GM12892 (cell line): ENCODE measurements around the gene TSNAX.
"Not testable (repeated sequence)": the region's sequence is repeated elsewhere in the genome, so short reads cannot be mapped to it uniquely, and the experiment has no call there.

ENCODE experiments used
- DNase-seq: peaks from one replicate; pipeline ENCODE4 v3.0.0; 2011; ENCODE audit not compliant: insufficient read length
- FAIRE-seq: peaks from 2 replicates; lab custom pipeline; 2011; peaks lifted over from hg19 to GRCh38; lab: Jason Lieb, UNC
- POLR2A ChIP-seq: IDR thresholded peaks from 2 replicates; pipeline ENCODE4 v1.6.1; 2011; ENCODE audit warnings: low read depth, low read length, control low read depth
- POLR2AphosphoS5 ChIP-seq: IDR thresholded peaks from 2 replicates; pipeline ENCODE4 v1.6.1; 2011; ENCODE audit warnings: low read depth, low read length, control low read depth
- TAF1 ChIP-seq: IDR thresholded peaks from 2 replicates; pipeline ENCODE4 v1.6.1; 2011; ENCODE audit warnings: low read depth, mild to moderate bottlenecking, control low read depth, low read length, borderline replicate concordance

TSNAX gene

GRCh38 chr1:231499148-231499763, 29.2 kb upstream of the TSNAX start:
- DNase-seq = no peak
- TF ChIP-seq POLR2AphosphoS5 (no peak), TAF1 (no peak), POLR2A (no peak)
- FAIRE-seq = no peak

GRCh38 chr1:231500666-231501065, 27.8 kb upstream of the TSNAX start:
- TF ChIP-seq TAF1 = no peak
- TF ChIP-seq POLR2AphosphoS5 = no peak
- no peak for TF ChIP-seq POLR2A
- DNase-seq = no peak
- no peak for FAIRE-seq

- not testable (repeated sequence) for FAIRE-seq, DNase-seq
These were observed 25.3 kb upstream of the TSNAX start for GRCh38 chr1:231503168-231503567.

- FAIRE-seq (no peak), DNase-seq (no peak)
- TF ChIP-seq POLR2A (no peak), POLR2AphosphoS5 (no peak), TAF1 (no peak)
These were observed 20.8 kb upstream of the TSNAX start for GRCh38 chr1:231507476-231508355.

- no peak for FAIRE-seq
- TF ChIP-seq POLR2A (no peak), TAF1 (no peak), POLR2AphosphoS5 (no peak)
- no peak for DNase-seq
These were observed 20.0 kb upstream of the TSNAX start for GRCh38 chr1:231508497-231508896.

- no peak for TF ChIP-seq POLR2AphosphoS5
- TF ChIP-seq POLR2A = no peak
- TF ChIP-seq TAF1 = no peak
- no peak for DNase-seq
- no peak for FAIRE-seq
These were observed 19.5 kb upstream of the TSNAX start for GRCh38 chr1:231508941-231509340.

- FAIRE-seq = no peak
These were observed 16.2 kb upstream of the TSNAX start for GRCh38 chr1:231512147-231512698.

GRCh38 chr1:231515748-231516147, 12.7 kb upstream of the TSNAX start:
- DNase-seq = no peak
- FAIRE-seq = no peak
- no peak for TF ChIP-seq TAF1
- TF ChIP-seq POLR2A = no peak
- no peak for TF ChIP-seq POLR2AphosphoS5

More at GRCh38 chr1:231512147-231512698, 16.2 kb upstream of the TSNAX start:
- TF ChIP-seq POLR2AphosphoS5 = no peak
- no peak for TF ChIP-seq POLR2A
- TF ChIP-seq TAF1 = no peak
- DNase-seq = no peak

- DNase-seq (no peak), FAIRE-seq (no peak)
- TF ChIP-seq TAF1 (no peak), POLR2A (no peak), POLR2AphosphoS5 (no peak)
These were observed 11.4 kb upstream of the TSNAX start for GRCh38 chr1:231517076-231517475.

GRCh38 chr1:231518485-231519034, 9.9 kb upstream of the TSNAX start:
- DNase-seq (no peak), FAIRE-seq (no peak)
- TF ChIP-seq TAF1 = no peak
- TF ChIP-seq POLR2A = no peak
- no peak for TF ChIP-seq POLR2AphosphoS5

- TF ChIP-seq TAF1 = no peak
- TF ChIP-seq POLR2AphosphoS5 = no peak
- no peak for TF ChIP-seq POLR2A
- FAIRE-seq (no peak), DNase-seq (no peak)
These were observed 9.3 kb upstream of the TSNAX start for GRCh38 chr1:231519166-231519565.

- TF ChIP-seq POLR2A (no peak), POLR2AphosphoS5 (no peak), TAF1 (no peak)
- DNase-seq (no peak), FAIRE-seq (no peak)
These were observed 6.4 kb upstream of the TSNAX start for GRCh38 chr1:231522038-231522437.
